Epithelial cell of proximal tubule (primary cell): Measurements from ENCODE around the gene SEC24C. TPM values are rescaled to one million over a fixed set of nuclear protein-coding genes. Genes with fewer than 3 reads are reported as not detected.

Experiments used
- DNase-seq: peaks from one replicate; pipeline ENCODE4 v3.0.0-alpha.2; 2011; ENCODE audit warnings: low read depth
- H3K4me3 ChIP-seq: 2 replicates; pipeline ENCODE4 v1.5.1; 2011; ENCODE audit warnings: low read depth, mild to moderate bottlenecking, low read length
- total RNA-seq: library from RNA; depleted of rRNA; stranded (reverse); fragments of >200 nt; gene quantifications from 2 replicates; pipeline ENCODE4 v1.2.3, GENCODE V29; 2015
- TF ChIP-seq, protein P1 (sequence below): conservative IDR thresholded peaks from 2 replicates; pipeline ENCODE4 v1.5.1; 2012; ENCODE audit warnings: low read depth, mild to moderate bottlenecking, low read length

Gene SEC24C
- total RNA-seq, 1 donor from 2014 or later, result 54.3 TPM

DNA sequence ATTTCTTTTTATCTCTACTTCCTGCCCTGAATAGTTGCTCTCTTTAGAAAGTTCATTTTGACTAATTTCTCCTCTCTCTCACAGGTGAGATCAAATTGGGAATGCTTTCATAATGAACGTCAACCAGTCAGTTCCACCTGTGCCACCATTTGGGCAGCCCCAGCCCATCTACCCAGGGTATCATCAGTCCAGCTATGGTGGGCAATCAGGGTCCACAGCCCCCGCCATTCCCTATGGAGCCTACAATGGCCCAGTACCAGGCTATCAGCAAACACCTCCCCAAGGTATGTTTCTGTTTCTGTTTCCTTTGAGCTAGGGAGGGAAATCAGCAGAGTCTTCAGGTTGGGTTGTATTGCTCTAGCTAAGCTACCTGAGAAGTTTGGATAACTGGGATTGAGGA is 2.5 kb downstream of the SEC24C start:
- H3K4me3 ChIP-seq, result no peak overlapping the region
- DNase-seq, result no peak
- TF ChIP-seq, protein P1, sequence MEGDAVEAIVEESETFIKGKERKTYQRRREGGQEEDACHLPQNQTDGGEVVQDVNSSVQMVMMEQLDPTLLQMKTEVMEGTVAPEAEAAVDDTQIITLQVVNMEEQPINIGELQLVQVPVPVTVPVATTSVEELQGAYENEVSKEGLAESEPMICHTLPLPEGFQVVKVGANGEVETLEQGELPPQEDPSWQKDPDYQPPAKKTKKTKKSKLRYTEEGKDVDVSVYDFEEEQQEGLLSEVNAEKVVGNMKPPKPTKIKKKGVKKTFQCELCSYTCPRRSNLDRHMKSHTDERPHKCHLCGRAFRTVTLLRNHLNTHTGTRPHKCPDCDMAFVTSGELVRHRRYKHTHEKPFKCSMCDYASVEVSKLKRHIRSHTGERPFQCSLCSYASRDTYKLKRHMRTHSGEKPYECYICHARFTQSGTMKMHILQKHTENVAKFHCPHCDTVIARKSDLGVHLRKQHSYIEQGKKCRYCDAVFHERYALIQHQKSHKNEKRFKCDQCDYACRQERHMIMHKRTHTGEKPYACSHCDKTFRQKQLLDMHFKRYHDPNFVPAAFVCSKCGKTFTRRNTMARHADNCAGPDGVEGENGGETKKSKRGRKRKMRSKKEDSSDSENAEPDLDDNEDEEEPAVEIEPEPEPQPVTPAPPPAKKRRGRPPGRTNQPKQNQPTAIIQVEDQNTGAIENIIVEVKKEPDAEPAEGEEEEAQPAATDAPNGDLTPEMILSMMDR, result no peak

DNA sequence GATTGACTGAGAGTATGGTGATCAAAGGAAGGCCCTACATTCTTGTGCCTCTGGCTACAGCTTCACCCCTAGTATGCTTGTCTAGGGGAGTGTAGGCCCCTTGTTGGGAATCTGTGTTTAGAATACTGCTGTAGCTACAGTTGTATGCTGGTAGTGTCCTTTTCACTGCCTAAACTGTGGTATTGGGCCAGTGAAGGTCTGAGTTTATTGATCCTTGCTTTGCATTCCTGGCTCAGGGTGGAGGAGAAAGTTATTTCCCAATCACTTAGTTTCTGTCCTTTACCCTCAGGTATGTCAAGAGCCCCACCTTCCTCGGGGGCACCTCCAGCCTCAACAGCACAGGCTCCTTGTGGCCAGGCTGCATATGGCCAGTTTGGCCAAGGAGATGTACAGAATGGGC is 6.6 kb downstream of the SEC24C start:
- no peak overlapping the region for H3K4me3 ChIP-seq
- DNase-seq, result no peak
- TF ChIP-seq, protein P1, result no peak

GRCh38 chr10:73756183-73756582 is 12.0 kb downstream of the SEC24C start:
- DNase-seq, result no peak
- TF ChIP-seq, protein P1, result no peak
- no peak overlapping the region for H3K4me3 ChIP-seq

GRCh38 chr10:73758704-73759511 is 14.7 kb downstream of the SEC24C start:
- TF ChIP-seq, protein P1, result no peak
- DNase-seq, result no peak
- H3K4me3 ChIP-seq, result no peak overlapping the region

GRCh38 chr10:73759512-73760115 is 15.4 kb downstream of the SEC24C start:
- TF ChIP-seq, protein P1, result no peak
- no peak for DNase-seq
- H3K4me3 ChIP-seq, result no peak overlapping the region

DNA sequence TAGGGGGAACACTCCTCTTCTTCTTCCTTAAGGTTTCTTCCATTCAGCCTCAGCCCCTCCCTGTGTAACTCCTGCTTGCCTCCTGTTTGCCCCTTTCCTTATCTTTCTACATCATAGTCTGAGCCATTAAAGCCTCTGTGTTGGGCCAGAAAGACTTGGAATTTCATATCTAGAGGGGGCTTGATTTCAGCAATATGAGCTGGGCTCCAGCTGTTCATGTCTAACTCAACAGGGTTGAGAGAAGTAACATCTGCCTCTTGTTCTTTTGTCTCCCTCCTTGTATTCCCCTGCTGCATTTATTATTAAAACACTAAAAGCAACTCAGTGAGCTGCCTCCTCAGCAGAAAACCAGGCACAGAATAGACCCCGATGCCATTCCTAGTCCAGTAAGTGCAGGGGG is 17.6 kb downstream of the SEC24C start:
- TF ChIP-seq, protein P1, result no peak
- DNase-seq, result no peak
- no peak overlapping the region for H3K4me3 ChIP-seq
